Activated CD8-positive, alpha-beta memory T cell treated with anti-CD3 and anti-CD28 coated beads for 48 hours (primary cell): ENCODE measurements around the gene PDZD2.

ENCODE experiments used
- DNase-seq, 3 experiments: peaks; one replicate each; pipeline ENCODE4 v3.0.0-alpha.2; 2020; ENCODE audit warnings: low read depth in 2 of 3, low spot score in 2 of 3

The PDZD2 gene

DNA sequence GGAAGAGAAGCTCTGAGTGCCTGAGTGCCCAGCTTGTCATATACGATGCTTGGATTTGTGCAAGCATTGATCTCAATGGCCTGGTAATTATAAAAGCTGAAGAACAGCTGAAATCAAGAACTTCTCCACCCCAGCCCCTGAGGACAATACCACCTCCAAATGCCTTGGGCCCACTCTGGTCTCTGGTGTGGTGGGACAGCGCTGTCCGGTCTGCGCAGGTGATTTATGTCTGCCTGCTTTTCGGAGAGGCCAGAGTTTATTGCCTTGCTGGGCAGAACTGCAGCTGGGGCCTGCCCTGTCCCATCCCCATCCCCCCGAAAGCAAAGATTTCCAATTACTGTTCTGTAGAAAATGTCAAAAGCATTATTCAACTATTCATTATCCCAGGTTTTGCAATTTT is 1.1 kb upstream of the PDZD2 start:
- DNase-seq, result no peak

DNA sequence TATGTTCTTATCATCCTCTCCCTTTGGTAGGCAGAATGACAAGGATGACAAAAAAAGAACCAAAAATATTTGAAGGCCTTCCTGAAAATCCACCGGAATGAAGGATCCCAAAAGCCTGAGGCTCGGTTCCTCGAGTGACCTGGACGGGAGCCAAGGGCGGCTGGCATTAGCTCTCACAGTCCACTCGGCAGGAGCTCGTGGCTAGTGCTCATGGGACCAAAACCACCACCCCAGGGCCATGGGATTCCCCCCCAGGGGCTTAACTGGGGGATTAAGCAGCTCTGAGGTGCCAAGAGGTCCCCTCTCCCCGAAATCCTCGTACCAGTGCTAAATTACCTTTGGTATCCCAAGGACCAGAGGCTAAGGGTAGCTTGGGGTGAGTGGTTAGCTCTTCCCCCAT is 586 bp upstream of the PDZD2 start:
- no peak for DNase-seq

DNA sequence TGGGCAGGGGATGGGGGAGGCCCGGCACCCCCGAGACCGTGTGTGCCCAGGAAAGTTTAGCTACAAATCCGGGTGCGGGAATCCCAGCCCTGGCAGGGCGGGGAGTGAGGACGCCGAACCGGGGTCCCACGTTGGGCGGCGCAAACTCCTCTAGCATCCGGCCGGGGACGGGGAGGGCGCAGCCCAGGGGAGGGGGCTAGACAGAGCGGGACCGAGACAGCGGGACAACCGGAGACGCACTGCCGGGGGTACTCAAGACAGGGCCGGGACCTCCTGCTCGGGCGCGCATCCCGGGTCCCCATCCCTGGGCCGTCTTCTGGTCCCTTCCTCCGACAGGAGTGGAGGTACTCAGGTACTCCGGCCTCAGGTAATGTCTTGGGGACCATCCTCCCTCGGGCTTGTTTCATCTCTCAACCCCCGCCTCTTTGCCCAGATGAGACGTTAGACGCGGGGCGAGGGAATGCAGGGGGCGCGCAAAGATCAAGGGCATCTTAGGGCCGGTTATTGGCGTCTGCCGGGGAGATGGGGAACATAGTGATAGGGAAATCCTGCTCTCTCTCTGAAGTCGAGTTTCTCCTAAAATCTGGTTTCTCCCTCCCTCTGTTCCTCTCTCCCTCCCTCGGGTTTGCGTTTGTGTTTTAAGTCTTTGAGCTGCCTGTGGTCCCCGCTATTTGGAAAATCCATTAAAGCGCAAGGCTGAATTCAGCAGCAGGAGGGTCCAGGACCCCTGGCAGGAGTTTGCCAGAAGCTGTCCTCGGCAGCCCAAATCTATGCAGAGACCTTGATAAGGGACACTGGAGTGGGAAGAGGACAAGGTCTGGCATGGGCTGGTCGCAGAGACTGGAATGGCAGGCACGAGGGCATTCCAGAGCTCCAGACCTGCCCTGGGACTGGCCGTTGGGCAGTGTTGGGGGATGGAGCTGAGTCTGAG is 815 bp downstream of the PDZD2 start:
- no peak for DNase-seq

DNA sequence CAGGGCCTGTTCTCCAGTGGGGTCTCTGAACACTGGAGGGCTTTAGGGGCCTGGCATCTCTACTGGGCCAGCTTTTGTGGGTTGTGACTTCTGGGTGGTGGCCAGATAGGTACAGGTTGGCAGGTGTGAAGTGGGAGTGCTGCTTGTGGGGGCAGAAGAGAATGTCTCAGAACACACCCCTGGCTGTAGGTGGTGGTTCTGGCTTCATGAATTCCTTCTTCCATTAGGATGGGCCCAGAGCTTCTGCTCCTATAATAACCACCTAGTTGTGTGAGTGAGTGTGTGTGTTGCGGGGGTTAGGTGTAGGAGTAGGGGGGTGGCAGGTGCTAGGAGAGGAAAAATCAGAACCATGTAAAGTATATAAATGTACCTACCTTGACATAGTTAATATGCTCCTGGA is 1.6 kb downstream of the PDZD2 start:
- DNase-seq, result no peak

DNA sequence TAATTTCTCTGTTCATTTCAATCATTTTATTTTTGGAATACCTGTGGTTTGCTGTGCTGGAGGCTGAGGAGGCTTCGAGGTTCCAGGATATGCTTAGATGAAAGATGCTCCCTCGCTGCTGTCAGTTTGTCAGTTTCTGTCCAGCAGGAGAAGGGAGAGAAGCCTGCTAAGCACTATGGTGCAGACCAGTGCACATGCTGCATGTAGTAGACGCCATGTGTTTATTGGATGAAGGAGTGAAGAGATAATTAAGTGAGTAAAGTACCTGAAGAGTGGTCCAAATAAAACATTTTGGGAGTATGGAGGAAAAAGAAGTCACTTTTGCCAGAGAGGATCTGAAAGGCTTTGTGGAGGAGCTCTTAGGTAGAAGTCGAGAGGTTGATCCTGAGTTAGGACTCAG is 2.1 kb downstream of the PDZD2 start:
- DNase-seq, result no peak

DNA sequence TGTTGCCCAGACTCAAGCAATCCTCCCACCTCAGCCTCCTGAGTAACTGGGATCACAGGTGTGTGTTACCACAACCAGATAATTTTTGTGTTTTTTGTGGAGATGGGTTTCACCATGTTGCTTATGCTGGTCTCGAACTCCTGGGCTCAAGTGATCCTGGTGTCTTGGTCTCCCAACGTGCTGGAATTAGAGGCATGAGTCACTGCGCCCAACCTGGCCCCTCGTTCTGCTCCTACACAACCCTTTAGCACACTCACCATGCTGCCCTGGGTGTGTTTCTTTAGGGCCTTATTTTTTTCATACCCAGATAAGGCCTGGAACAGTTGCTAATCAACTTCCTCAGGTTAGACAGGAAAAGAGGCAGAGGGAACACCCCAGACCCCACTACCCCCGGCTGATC is 2.6 kb downstream of the PDZD2 start:
- DNase-seq, result no peak

DNA sequence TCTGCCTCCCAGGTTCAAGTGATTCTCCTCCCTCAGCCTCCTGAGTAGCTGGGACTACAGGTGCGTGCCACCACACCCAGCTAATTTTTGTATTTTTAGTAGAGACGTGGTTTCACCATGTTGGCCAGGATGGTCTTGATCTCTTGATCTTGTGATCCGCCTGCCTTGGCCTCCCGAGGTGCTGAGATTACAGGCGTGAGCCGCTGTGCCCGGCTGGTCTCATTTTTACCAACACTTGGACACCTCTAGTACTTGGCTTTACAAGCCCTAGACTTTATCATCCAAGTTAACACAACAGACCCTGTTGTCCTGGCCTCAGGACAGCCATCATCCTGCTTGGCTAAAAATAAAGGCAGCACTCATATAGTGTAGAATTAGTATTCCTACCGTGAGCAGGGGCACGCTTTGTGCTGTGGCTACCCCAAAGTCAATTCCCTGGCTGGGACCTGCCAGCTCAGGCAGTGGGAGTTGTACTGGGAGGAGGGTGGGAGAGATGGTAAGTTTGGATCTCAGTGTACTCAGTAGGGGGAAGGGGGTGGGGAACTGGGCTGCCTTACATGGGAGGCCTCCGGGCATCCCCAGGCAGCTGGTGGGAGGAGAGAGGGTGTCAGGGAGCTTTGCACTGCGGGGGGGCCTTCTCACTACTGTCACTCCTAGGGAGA is 6.6 kb downstream of the PDZD2 start:
- no peak for DNase-seq

DNA sequence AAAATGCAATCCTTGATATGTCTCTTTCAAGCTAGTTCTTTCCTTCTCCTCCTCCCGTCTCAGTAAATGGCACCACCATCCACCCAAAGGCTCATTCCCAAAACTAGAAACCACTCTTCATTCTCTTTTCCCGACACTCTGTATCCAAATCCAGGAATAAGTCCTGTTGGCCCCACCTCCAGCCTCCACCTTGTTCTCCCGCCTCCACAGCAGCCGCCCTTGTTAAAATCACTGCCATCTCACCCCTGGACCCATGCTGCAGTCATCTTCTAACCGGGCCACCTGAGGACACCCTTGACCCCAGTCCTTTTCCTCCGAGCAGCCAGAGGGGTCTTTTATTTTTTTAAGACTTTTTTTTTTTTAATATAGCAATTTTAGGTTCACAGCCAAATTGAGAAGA is 9.4 kb downstream of the PDZD2 start:
- no peak for DNase-seq

DNA sequence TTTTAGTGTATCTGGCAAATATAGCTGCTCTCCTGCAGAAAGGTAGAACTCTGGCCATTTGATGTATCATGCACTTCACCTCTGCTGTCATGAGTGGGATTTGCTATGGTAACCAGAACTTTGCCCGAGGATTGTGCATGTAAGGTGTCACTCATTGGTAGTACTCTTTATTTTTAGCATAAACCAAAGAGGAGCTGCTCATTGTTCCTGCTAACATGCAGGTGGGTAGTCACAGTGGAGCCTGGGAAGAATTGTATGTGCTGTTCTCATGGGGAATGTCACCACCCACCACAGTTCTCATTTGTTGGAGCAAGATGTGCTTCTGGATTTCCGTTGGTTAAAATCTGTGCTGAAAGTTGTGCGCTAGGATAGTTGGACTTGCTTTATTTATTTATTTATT is 12.3 kb downstream of the PDZD2 start:
- DNase-seq, result no peak

DNA sequence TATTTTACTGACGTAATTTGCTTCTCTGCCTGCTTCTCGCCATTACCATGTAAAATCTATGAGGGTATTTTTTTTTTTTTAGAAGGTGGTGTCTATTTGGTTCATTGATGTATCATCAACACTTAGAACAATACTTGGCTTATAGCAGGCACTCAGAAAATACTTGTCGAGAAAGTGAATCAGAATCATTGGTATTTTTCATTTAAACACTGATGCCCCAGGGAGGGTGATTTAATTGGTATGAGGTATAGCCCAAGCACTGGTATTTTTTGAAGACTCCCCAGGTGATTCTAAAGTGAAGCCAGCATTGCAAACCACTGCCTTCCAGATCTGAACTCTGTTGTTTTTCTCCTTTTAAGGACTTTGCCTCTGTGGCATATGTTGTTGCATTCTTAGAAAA is 16.6 kb downstream of the PDZD2 start:
- no peak for DNase-seq

DNA sequence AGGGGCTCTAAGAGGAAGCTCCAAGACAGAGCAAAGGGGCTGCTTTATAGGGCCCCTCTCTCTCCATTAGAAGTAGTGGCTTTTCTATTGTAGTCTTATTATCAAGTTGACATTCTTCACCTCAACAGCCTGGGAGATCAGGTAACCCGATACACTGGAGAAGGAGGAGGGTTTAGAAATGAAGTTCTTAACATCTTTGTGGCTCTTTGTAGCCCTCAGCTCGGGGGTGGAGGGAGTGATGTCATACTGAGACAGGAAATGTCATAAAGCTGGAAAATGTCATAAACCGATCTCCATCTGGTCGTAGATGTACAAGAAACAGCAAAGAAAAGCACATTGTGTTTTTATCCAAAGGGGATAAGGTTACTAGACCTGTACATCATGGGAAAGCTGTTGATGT is 17.9 kb downstream of the PDZD2 start:
- DNase-seq, result no peak

DNA sequence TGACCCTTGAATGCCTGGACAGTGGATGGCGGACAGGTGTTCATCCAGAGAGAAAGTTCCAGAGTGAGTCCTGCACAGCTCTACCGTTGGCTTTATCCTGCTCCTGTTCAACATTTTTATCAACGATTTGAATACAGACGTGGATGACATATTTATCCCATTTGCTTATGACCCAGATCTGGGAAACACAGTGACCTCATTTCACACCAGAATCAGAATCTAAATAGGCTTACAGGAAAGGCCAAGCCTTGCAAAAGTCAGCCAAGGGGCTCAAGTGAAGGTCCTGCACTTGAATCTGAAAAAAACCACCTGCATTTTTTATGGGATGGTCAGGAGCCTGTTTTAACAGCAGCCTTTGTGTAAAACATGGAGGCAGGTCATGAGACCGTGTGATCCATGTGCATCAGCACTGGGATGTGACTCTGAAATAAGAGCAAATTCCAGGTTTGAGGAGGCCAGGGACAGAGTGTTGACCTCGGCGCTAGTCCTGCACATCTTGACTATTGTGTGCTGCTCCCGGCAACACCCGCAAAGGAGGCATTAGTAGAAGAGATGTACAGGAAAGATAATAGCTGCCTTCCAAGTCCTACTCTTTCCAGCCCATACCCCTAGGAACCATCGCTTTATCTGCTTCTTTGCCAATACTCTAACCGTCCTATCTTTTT is 18.5 kb downstream of the PDZD2 start:
- no peak for DNase-seq

DNA sequence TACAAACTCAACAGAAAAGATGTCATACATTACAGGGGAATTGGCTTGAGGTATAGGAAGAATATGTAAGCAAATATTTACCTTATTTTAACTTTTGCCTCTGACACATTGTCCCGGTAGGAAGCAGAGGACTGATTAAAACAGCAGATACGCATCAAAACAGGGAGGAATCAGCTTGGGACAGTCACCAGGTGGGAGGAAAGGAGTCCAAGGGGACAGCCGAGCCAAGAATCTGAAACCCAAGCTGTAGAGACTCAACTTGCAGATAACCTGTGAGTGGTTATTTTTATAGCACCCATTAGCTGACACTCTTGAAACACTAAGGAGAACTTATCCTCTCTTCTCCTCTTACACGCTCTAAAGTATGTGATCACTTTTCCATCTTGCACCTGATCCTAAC is 22.3 kb downstream of the PDZD2 start:
- no peak for DNase-seq

DNA sequence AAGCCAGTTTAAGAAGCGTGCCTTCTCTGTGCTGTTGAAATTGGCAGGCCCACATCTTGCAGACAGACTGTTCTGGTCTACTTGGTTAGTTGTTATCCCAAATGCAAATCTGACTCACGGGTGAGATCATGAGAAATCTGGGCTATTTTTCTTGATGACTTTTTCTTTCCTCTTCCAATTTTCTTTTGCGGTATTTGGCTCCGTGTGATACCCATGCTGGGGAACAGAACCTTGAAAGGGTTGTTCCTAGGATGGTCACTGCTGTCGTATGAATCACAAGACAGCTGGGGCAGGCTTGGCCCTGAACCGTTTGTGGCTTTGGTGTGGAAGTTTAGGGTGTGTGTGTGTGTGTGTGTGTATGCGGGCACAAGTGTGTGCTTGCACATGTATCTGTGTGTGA is 24.6 kb downstream of the PDZD2 start:
- no peak for DNase-seq

DNA sequence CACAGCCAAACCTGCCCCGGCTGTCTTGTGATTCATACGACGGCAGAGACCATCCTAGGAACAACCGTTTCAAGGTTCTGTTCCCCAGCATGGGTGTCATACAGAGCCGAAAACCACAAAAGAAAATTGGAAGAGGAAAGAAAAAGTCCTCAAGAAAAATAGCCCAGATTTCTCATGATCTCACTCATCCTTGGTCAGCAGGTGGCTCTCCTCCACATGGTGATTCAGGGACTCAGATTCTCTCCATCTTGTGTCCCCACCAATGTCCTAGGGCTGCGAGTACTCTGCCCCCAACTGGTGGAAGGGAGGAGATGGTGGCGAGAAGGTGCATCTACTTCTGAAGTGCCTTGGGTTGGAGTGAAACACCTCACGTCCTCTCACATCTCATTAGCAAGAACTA is 25.6 kb downstream of the PDZD2 start:
- DNase-seq, result no peak

DNA sequence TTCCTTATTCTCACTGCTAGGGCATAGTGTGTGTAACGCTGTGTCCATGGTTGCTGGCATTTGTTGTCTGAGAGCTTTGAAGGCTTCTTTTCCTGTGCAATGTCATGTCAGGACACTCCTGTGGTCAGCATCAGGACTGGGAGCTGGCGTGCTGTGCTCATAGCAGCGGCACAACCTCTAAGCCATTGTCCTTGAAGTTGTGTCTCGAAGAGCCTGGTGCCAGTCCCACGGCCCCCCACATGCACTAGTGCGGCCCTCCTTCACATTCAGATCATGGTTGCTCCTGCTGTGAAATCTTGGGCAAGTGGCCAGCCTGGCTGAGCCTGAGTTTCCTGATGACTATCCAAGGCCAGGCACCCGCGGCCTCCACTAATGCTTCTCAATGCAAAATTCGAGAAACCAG is 32.4 kb downstream of the PDZD2 start:
- DNase-seq, result no peak

DNA sequence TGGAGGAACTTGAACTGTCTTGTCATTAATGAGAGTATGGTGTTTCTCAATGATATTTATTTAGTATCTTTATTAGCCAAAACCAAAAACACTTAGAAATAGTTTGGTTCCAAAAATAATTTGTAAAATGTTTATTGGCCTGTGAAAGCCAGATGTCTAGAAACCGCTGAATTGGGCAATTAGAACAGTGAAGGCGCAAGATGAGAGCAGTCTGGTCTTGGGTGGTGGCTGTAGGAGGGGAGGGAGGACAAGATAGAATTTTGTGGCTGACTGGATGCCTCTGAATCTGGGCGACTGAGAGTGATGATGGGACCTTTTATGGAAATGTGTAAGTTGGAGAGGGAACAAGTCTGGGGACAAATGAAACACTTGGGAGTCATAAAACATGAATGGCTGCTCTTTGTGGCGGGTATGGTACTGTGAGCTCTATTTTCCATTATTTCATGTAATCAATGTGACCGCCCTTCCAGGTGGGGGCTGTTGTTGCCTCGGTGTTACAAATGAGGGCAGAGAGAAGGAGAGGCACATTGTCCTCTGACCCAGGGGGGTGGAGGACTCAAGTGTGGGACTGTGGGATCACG is 35.5 kb downstream of the PDZD2 start:
- DNase-seq, result no peak

DNA sequence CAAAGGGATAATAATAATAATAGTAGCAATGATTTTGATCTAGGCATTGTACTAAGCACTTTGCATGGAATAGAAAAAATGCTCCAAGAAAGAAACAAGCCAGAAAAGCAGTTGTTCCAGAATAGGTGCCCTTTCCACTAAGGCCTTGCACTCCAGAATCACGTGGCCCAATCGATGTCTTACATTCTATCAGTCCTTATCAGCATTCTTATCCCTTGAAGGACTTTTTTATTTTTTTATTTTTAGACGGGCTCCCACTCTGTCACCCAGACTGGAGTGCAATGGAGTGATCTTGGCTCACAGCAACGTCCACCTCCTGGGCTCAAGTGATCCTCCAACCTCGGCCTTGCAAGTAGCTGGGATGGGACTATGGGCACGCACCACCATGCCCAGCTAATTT is 36.5 kb downstream of the PDZD2 start:
- DNase-seq, result no peak

DNA sequence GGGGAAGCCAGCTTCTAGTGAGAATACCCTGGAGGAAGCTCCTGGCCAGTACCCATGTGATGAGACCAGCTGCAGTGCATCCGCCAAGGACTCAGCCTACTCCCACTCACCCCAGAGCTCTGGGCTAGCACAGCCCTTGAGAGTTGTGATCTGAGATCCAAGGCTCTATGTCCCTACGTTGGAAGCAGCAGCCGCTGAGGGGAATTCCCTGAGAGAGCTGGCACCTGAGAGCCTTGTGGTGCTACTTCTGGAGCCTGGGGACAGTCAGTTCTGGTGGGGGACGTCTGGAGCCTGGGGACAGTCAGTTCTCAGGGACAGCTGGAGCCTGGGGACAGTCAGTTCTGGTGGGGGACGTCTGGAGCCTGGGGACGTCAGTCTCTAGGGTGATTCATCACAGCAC is 39.2 kb downstream of the PDZD2 start:
- no peak for DNase-seq

DNA sequence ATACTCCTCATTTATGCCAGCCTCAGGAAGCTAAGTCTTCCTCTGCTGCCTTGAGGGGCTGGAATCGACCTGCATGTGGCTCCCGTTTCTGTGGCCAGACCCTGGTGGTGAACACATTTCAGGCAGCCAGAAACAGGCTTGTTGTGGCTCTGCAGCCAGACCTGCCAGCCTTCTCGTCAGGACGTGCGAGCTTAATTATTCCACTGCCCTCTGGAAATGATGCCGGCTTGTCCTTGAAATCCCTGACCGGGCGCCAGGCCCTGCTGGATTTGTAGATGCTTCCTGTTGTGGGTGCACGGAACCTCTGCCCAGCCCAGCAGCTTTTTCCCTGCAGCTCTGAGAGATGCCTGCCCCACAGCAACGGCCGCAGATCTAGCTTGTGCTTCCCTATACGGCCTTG is 41.6 kb downstream of the PDZD2 start:
- no peak for DNase-seq

DNA sequence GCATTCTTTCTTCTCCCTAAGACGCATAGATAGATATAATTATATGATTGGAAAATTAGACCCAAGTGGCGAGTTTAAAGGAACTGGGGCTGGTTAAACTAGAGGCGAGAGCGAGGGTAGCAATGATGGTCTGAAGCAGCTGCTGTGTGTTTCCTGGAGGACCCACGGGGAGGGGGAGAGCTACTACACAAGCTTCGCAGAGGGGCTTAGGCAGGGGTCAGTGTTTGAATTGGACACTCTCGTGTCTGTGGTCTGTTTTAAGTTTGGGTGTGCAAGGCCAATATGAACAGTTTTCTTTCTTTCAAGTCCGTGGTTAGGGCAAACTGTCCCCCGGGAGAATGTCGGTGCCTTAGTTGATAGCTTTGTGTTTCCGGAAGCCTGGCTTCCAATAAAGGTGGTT is 43.1 kb downstream of the PDZD2 start:
- DNase-seq, result no peak

DNA sequence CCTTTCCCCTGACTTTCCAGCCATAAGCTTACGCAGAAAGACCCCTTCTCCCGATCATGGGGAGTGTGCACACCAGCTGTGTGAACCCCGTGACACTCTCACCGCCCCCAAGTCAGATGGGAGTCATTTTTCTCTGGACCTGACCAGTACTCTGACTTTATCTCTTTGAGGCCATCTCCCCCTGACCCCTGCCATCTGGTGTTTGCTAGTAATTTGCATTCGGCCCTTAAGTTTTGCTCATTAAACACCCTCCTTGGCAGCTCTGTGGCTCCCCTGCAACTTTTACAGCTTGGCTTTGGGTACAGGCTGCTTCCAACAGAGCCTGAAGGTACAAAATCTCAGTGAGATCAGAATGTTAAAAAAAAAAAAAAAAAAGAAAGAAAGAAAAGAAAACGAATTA is 43.9 kb downstream of the PDZD2 start:
- no peak for DNase-seq
